HG03159 (cell line): ENCODE measurements around the gene VAV1.
"Not testable (repeated sequence)": the region's sequence is repeated elsewhere in the genome, so short reads cannot be mapped to it uniquely, and the experiment has no call there.

Source experiments
- ATAC-seq: cut with Tn5 transposase; IDR thresholded peaks from one replicate; pipeline ENCODE4 v1.9.1; 2021; ENCODE audit warnings: mild to moderate bottlenecking, moderate library complexity; ENCODE audit not compliant: unreplicated experiment

VAV1 gene

DNA sequence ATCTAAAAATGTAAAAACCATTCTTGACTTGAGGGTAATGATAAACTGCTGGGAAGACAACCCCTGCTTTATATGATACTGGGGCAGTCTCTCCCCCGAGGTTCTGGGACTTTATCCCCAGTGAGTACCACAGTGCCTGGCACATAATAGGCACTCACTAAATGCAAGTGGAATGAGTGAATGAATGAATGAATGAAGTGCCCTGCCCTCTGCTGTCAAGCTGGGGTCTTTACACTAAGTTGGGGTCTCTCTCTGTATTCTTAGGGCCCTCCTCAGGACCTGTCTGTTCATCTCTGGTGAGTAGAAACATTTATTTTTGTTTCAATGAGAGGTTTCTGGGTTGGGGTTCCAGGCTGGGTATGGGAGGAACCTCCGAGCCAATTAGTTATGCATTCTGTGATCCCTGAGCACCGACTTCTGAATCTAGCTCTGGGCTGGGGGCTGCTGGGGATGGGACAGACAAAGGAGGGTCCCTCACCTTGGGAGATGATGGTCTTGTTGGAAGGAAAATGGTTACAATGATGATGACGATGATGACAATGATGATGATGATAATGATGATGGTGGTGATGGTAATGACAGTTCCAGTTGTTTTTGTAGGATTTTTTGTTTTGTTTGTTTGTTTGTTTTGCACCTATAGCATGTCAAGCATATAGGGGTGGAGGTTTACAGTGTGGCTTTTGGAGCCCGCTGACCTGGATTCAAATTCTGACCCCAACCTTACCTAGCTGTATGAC, 70.5 kb downstream of the VAV1 start:
- ATAC-seq: no peak

DNA sequence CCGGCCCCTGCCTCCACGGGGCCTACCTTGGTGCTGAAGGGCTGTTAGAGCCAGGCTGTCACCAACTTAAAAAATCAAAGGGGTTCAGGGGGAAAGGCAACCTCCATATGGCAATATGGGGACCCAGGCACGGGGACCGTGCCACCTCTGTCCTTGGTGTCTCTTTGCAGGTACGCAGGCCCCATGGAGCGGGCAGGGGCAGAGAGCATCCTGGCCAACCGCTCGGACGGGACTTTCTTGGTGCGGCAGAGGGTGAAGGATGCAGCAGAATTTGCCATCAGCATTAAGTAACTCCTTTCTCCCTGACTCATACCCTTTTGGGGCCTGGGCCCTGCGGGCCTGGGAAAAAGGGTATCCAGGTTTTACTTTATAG, 75.3 kb downstream of the VAV1 start:
- no peak for ATAC-seq

GRCh38 chr19:6848986-6849385, 76.5 kb downstream of the VAV1 start:
- ATAC-seq: no peak

DNA sequence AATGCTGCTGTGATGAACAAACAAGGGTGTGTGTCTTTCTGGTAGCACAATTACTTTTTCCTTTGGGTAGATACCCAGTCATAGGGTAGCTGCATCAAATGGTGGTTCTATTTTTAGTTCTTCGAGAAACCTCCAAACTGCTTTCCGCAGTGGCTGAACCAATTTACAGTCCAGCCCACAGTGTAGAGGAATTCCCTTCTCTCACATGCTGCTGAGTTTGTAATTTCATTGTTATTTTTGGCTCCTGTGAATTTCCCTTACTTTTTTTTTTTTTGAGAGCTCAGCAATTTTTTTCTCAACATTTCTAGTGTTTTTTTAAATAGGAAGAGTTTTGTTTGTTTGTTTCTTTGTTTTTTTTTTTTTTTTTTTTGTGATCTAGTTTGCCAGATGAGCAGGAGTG, 77.4 kb downstream of the VAV1 start:
- no peak for ATAC-seq

GRCh38 chr19:6851359-6851758, 78.9 kb downstream of the VAV1 start:
- no peak for ATAC-seq

GRCh38 chr19:6852001-6852400, 79.5 kb downstream of the VAV1 start:
- ATAC-seq: no peak

DNA sequence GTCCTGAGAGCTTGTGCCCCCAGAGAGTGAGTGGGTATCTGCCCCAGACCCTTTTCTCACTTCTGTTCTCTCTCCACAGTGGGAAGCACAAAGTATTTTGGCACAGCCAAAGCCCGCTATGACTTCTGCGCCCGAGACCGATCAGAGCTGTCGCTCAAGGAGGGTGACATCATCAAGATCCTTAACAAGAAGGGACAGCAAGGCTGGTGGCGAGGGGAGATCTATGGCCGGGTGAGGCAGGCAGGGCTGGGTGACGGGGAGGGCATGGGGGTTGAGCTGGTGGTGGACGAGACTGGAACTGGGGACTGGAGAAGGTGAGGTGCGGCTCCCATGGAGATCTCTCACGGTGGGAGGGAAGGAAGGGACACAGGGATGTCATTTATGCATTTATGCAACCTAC, 81.4 kb downstream of the VAV1 start:
- ATAC-seq: no peak

GRCh38 chr19:6854758-6855157, 82.2 kb downstream of the VAV1 start:
- ATAC-seq: no peak

- no peak for ATAC-seq
Measured at GRCh38 chr19:6856749-6857372, 84.4 kb downstream of the VAV1 start.

GRCh38 chr19:6861683-6862286, 89.3 kb downstream of the VAV1 start:
- no peak for ATAC-seq

DNA sequence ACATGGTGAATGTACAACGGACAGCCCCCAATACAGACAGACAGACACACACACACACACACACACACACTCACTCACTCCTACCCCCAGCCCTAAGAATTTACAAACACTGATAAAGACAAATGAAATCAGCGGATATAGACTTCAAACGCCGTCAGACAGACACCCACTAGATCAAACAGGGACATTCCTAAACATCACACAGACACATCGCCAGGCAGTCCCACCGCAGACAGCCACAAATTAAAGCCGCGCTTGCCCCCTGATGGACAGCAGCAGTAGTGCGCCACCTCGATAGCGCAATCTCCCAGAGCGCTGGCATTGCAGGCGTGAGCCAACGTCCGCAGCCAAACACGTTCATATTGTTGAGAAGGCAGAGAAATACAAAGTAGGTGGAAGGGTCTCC, 90.2 kb downstream of the VAV1 start:
- peak; percentile 69 for ATAC-seq

DNA sequence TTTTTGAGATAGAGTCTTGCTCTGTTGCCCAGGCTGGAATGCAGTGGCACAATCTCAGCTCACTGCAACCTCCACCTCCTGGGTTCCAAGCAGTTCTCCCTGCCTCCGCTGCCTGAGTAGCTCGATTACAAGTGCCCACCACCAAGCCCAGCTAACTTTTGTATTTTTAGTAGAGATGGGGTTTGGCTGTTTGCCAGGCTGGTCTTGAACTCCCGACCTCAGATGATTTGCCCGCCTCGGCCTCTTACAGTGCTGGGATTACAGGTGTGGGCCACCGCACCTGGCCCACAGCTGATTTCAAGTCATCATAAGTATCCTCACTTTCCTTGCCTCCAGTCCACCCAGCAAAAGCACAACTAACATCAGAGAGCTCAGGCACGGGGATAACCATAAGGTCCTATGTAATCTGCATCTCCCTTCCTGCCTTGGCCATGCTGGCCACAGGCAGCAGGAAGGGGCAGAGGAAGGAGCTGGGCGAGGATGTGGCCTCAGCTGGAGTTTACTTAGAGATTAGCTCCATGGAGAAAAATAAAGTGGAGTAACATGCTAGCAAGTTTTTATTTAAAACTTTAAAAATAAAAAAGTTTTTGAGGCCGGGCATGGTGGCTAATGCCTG, 91.9 kb downstream of the VAV1 start:
- ATAC-seq: no peak

DNA sequence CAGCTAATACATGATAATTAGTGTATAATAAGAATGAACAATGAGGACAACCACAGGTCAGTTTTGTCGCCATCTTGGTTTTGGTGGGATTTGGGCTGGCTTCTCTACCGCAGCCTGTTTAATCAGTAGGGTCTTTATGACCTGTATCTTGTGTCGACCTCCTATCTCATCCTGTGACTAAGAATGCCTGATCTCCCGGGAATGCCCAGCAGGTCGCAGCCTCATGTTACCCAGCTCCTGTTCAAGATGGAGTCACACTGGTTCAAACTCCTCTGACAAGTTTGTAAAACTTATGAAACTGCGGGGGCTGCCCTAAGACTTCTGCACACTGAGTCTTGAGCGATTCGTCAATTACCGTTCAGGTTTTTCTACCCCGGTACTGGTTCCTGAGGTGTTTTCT, 93.3 kb downstream of the VAV1 start:
- no peak for ATAC-seq

GRCh38 chr19:6866741-6867151, 94.2 kb downstream of the VAV1 start:
- no peak for ATAC-seq

- no peak for ATAC-seq
Measured at GRCh38 chr19:6868351-6868750, 95.8 kb downstream of the VAV1 start.

DNA sequence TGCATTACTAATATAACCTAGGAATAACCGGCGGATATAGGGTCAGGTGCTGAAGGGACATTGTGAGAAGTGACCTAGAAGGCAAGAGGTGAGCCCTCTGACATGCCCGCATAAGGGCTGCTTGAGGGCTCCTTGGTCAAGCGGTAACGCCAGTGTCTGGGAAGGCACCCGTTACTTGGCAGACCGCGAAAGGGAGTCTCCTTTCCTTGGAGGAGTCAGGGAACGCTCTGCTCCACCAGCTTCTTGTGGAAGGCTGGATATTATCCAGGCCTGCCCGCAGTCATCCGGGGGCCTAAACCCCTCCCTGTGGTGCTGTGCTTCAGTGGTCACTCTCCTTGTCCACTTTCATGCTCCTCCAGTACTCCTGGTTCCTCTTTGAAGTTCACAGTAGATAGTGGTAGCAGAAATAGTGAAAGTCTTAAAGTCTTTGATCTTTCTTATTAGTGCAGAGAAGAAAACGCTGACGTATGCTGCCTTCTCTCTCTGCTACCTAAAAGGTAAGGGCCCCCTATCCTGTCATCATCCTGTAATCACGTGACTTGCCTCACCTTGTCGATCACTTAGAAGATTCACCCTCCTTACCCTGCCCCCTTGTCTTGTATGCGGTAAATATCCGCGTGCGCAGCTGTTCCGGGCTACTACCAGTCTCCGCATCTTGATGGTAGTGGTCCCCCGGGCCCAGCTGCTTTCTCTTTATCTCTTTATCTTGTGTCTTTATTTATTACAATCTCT, 96.8 kb downstream of the VAV1 start:
- not testable (repeated sequence) for ATAC-seq

- ATAC-seq: no peak
Measured at GRCh38 chr19:6873708-6874431, 101.4 kb downstream of the VAV1 start.

DNA sequence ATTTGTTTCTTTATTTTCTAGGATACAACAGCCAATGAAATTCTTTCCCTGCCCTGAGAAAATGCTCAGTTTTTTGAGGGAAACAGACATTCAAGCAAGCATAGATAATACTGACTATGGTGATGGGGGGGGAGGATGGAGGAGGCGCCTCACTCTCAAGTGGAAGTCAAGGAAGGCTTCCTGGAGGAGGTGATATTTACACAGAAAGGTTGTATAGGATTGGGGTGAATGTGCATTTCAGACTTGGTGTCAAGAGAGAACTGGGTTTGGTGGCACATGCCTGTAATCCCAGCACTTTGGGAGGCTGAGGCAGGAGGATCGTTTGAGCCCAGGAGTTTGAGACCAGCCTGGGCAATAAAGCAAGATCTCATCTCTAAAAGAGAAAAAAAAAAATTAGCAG, 102.7 kb downstream of the VAV1 start:
- ATAC-seq: no peak

- no peak for ATAC-seq
Measured at GRCh38 chr19:6876748-6877147, 104.2 kb downstream of the VAV1 start.

GRCh38 chr19:6877766-6878165, 105.3 kb downstream of the VAV1 start:
- ATAC-seq: no peak
